DMS153 treated with DMSO at 0.1 percent for 48 hours (cell line): Measurements from ENCODE around the gene LRMDA.
A peak's percentile ranks its signal among the peaks of the same experiment; 100 is the strongest.

Experiments
- DNase-seq: peaks from one replicate; lab custom pipeline; 2025; ENCODE audit not compliant: unreplicated experiment; lab: John Stamatoyannopoulos, UW

Gene LRMDA

GRCh38 chr10:75401569-75402485 is 29.6 kb upstream of the LRMDA start, which contains the start of gene ZNF503:
TSS of gene ZNF503 (minus strand) at chr10:75401764. CDS start at chr10:75401419, 345 bp downstream.
- peak; percentile 93 for DNase-seq

- peak; percentile 43 for DNase-seq
These were observed 28.8 kb upstream of the LRMDA start for GRCh38 chr10:75402486-75403143.

GRCh38 chr10:75403144-75403938 is 28.1 kb upstream of the LRMDA start:
- peak; percentile 42 for DNase-seq

GRCh38 chr10:75403939-75404814 is 27.2 kb upstream of the LRMDA start:
- peak; percentile 40 for DNase-seq

- DNase-seq = peak; percentile 20
These were observed 26.4 kb upstream of the LRMDA start for GRCh38 chr10:75404815-75405597.

- DNase-seq = no peak
These were observed 25.6 kb upstream of the LRMDA start for GRCh38 chr10:75405598-75406461.

GRCh38 chr10:75406462-75407223 is 24.8 kb upstream of the LRMDA start:
- no peak for DNase-seq

- no peak for DNase-seq
These were observed 24.2 kb upstream of the LRMDA start for GRCh38 chr10:75407224-75407712.

- DNase-seq = no peak
These were observed 23.5 kb upstream of the LRMDA start for GRCh38 chr10:75407713-75408508.

GRCh38 chr10:75408509-75408875 is 22.9 kb upstream of the LRMDA start:
- no peak for DNase-seq

GRCh38 chr10:75408911-75409885 is 22.2 kb upstream of the LRMDA start:
- peak; percentile 35 for DNase-seq

- DNase-seq = no peak
These were observed 21.1 kb upstream of the LRMDA start for GRCh38 chr10:75410132-75411005.

GRCh38 chr10:75414527-75414926 is 16.9 kb upstream of the LRMDA start:
- no peak for DNase-seq

GRCh38 chr10:75417522-75417927 is 13.9 kb upstream of the LRMDA start:
- peak; percentile 59 for DNase-seq

- DNase-seq = no peak
These were observed 13.1 kb upstream of the LRMDA start for GRCh38 chr10:75418293-75418692.
